GM12873 (cell line): ENCODE data around the gene DNAAF5.

Source experiments
- TF ChIP-seq, protein P1 (sequence below): IDR thresholded peaks from 2 replicates; pipeline ENCODE4 v1.5.1; 2012; ENCODE audit warnings: low read depth, mild to moderate bottlenecking, moderate library complexity, low read length, control low read depth; ENCODE audit not compliant: insufficient read depth; ENCODE audit errors: missing control alignments

The DNAAF5 gene

DNA sequence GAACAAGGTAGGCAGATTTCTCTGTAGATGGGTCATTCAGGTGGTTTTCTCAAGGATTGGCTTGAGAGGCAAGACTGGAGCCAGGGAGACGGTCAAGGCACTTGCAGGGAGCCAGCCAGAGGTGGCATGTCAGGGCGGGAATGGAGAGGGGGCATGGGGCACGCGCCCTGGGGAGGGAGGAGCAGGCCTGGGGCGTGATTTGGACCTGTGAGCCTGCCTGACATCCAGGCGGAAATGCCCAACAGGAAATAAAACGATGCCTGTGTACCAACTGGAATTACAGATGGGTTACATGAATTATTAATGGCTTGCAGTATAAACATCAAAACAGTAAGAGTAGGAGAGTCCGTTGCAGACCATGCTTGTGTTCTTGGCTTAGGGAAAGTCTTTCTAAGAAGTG lies 97.2 kb downstream of the DNAAF5 start:
- TF ChIP-seq, protein P1, sequence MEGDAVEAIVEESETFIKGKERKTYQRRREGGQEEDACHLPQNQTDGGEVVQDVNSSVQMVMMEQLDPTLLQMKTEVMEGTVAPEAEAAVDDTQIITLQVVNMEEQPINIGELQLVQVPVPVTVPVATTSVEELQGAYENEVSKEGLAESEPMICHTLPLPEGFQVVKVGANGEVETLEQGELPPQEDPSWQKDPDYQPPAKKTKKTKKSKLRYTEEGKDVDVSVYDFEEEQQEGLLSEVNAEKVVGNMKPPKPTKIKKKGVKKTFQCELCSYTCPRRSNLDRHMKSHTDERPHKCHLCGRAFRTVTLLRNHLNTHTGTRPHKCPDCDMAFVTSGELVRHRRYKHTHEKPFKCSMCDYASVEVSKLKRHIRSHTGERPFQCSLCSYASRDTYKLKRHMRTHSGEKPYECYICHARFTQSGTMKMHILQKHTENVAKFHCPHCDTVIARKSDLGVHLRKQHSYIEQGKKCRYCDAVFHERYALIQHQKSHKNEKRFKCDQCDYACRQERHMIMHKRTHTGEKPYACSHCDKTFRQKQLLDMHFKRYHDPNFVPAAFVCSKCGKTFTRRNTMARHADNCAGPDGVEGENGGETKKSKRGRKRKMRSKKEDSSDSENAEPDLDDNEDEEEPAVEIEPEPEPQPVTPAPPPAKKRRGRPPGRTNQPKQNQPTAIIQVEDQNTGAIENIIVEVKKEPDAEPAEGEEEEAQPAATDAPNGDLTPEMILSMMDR = no peak

DNA sequence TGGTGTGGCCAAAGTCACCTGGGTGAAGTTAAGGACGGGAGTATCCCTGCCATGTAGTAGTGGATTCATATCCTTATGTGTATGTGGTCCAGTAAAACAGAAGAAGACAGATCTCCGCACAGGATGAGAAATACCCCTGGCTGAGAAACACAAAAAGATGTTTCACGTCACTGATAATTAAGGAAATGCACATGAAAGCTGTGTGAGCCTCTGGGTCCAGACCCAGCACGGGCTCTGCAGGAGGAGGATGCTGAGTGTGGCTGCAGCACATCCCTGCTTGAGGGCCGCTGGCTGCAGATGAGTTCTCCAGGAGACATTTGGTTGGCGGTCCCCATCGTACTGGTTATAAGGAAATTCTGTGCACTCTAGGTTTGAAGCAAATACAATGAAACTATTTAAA lies 97.6 kb downstream of the DNAAF5 start:
- TF ChIP-seq, protein P1 = no peak

DNA sequence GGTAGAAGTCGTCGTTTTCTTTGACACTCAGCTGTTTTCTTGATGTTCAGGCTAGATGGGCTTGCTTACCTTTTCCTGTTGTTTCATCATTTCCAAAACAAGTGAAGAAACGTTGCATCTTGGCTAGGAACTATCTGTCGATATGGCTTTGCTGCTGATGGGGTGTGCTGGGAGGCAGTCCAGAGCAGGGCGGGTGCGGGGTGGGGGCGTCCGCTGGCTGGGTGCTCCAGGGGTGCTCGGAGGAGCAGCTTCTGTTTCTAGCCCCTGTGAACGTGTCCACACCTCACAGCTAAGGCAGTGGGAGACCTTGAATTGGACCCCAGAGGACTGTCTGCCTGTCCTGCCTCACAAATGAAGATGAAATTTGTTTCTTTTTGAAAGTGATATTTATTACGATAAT lies 98.2 kb downstream of the DNAAF5 start:
- TF ChIP-seq, protein P1 = no peak

DNA sequence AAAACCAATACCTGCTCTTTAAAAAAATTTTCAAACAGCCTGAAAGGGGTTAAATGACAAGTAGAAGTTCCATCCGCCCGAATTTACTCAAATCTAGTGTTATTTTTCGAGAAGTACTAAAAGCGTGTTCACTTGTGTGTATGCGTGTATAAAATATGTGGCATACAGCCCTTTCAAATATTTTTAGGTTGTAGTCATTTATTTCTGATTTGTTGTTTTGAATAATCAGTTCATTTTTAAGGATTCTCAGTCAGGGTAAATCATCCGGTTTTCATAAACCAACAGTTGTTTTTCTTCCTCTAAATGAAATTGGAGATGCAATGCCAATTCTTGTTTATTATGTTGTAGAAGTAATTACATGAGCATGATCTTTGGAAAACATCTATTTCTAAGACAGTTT lies 98.9 kb downstream of the DNAAF5 start:
- TF ChIP-seq, protein P1 = no peak

DNA sequence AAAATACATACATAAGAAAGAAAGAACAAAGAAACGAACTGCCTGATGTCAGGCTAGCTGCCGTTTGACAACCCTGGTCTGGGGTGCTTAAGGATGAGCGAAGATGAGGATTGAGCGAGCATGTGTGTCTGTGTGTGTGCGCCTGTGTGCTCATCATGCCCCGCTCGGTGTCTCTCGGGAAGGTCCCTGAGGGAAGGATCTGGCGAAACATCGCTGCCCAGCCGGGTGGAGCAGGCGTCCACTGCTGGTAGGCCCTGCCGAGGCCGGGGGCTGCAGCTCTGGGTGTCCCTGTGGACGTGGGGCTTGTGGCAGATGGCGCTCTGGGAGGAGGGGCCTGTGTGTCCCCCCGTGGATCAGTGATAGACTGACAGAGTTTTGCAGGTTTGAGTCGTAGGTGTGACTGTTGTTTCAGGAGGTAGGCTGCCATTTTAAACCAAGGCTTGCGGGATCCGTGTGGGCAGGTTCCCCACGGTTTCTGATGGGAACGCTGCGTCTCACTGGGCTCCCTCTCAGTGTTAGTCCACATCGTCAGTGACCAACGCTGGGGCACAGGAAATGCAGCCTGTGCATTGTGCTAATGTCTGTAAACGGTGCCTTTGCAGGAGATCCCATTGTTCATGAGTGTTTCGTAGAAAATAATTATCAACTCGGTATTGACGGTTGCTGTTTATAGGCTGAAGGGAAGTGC lies 99.9 kb downstream of the DNAAF5 start:
- TF ChIP-seq, protein P1 = no peak

DNA sequence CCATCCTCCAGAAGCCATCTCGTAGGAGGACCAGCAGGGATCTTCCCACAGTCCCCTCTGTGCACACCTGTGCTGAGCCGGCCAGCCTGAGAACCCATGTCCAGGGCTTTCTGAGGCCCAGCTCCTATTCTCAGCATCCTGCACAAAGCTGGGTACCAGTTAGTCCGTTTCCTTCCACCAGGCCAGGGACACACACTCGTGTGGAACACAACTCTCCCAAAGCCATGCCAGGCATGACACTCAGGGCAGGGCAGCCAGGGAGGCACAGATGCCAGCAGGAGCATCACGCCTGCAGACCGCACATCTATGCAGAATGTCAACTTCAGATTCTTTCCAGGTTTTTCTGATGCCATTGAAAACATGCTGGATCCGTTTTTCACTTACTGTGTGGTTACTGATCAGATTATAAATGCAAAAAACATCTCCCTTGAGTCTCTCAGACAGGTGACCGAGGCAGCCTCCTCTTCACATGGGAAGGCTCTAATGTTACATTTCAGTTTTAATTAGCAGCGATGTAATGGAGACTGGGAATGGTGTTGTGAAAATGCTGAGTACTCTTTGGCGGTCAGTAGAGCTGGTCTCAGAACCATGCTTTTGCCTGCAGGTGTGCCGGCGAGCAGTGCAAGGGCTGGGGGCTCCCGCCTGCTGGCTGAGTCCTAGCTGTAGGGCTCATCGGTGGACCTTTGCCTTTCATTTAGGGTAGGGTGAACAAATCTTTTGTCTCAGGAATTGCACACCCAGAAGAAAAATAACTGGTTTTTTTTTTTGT lies 102.5 kb downstream of the DNAAF5 start:
- TF ChIP-seq, protein P1 = no peak

DNA sequence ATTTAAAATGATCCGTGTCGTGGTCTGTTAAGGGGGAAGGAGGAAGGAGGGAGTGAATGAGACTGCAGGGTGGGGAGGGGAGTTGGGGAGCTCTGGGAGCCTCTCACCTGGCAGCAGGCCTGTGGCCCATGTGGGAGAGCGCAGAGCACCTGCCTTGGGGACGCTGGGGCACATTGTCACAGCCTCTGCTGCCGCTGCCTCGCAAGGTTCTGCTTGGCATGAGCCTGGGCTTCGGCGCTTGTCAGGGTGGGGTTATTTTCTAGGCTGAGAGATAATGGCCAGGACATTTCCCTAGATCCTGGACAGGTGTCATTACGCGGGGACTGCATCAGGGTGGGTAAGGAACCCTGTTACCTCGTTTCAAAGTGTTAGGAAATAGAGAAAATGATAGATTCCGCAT lies 103.6 kb downstream of the DNAAF5 start:
- TF ChIP-seq, protein P1 = no peak
